GM10266 (cell line): ENCODE results near the gene VASP.

Experiments
- DNase-seq: peaks from one replicate; pipeline ENCODE4 v3.0.0; 2012; ENCODE audit errors: extremely low spot score
- CTCF ChIP-seq: IDR thresholded peaks from 2 replicates; pipeline ENCODE4 v1.5.1; 2012; ENCODE audit warnings: mild to moderate bottlenecking, low read depth; ENCODE audit not compliant: control insufficient read depth, insufficient read depth; ENCODE audit errors: missing control alignments

Gene VASP

GRCh38 chr19:45558399-45558878 lies 51.2 kb downstream of the VASP start:
- TF ChIP-seq CTCF = peak; percentile 72
- DNase-seq = peak; percentile 83

GRCh38 chr19:45560038-45560437 lies 52.8 kb downstream of the VASP start:
- no peak for TF ChIP-seq CTCF
- DNase-seq = no peak

GRCh38 chr19:45560686-45561085 lies 53.4 kb downstream of the VASP start:
- no peak for DNase-seq
- no peak for TF ChIP-seq CTCF

- DNase-seq = no peak
- no peak for TF ChIP-seq CTCF
These were observed 57.0 kb downstream of the VASP start for GRCh38 chr19:45564131-45564780.

- no peak for DNase-seq
- no peak for TF ChIP-seq CTCF
These were observed 60.3 kb downstream of the VASP start for GRCh38 chr19:45567609-45568008.

- no peak for TF ChIP-seq CTCF
- DNase-seq = no peak
These were observed 61.5 kb downstream of the VASP start for GRCh38 chr19:45568732-45569131.

- peak; percentile 40 for DNase-seq
- TF ChIP-seq CTCF = peak; percentile 73
These were observed 62.5 kb downstream of the VASP start for GRCh38 chr19:45569619-45570421.
